HepG2 (cell line): ENCODE data around the gene POLR1C. TPM values are rescaled to one million over a fixed set of nuclear protein-coding genes. Genes with fewer than 3 reads are reported as not detected.

Experiments
- DNMT3B ChIP-seq: conservative IDR thresholded peaks from 2 replicates; pipeline ENCODE4 v1.6.1; 2016; ENCODE audit warnings: missing biosample characterization, control low read depth
- EP300 ChIP-seq, 3 experiments: sonication (generic) in 1 of 3; formaldehyde crosslinking in 1 of 3; IDR thresholded peaks; 2 replicates each; pipeline versions ENCODE4 v1.5.1 to v1.6.1; 2011 to 2020; ENCODE audit warnings: low read depth in 2 of 3, low read length in 2 of 3, borderline replicate concordance in 1 of 3, improper control_type of control experiment in 1 of 3, mild to moderate bottlenecking in 1 of 3, missing genetic modification reagents in 1 of 3, moderate library complexity in 1 of 3
- GMEB1 ChIP-seq: sonication (generic); formaldehyde crosslinking; IDR thresholded peaks from 2 replicates; pipeline ENCODE4 v1.5.1; 2020; ENCODE audit warnings: missing genetic modification reagents, mild to moderate bottlenecking, borderline replicate concordance
- HDAC2 ChIP-seq: sonication (generic); formaldehyde crosslinking; IDR thresholded peaks from 2 replicates; pipeline ENCODE4 v1.4.0; 2020; ENCODE audit warnings: missing genetic modification reagents
- HMG20A ChIP-seq: IDR thresholded peaks from 2 replicates; pipeline ENCODE4 v1.6.1; 2016; ENCODE audit warnings: borderline replicate concordance
- HOXA7 ChIP-seq: sonication (generic); formaldehyde crosslinking; IDR thresholded peaks from 2 replicates; pipeline ENCODE4 v1.8.1; 2022; ENCODE audit warnings: mild to moderate bottlenecking, missing genetic modification reagents, moderate library complexity
- KLF11 ChIP-seq: IDR thresholded peaks from 2 replicates; pipeline ENCODE4 v1.6.1; 2016; ENCODE audit warnings: missing compliant biosample characterization
- MBNL3 ChIP-seq: fragments of 250-450 bp; sonication (Bioruptor Pico); conservative IDR thresholded peaks from 2 replicates; pipeline ENCODE4 v1.8.0; 2022; ENCODE audit warnings: mild to moderate bottlenecking, inconsistent platforms
- MEIS1 ChIP-seq: sonication (generic); formaldehyde crosslinking; IDR thresholded peaks from 2 replicates; pipeline ENCODE4 v1.9.0; 2021; ENCODE audit warnings: mild to moderate bottlenecking, missing genetic modification reagents, moderate library complexity, borderline replicate concordance
- MLX ChIP-seq: IDR thresholded peaks from 2 replicates; pipeline ENCODE4 v1.6.1; 2016
- NR2F1 ChIP-seq, 2 experiments: fragments of 450-650 bp in 1 of 2; formaldehyde crosslinking in 1 of 2; IDR thresholded peaks; 2 replicates each; pipeline versions ENCODE4 v1.5.0 to v1.6.1; 2016 to 2020; ENCODE audit warnings: mild to moderate bottlenecking in 1 of 2, missing compliant biosample characterization in 1 of 2, missing genetic modification reagents in 1 of 2, moderate library complexity in 1 of 2
- PHF5A ChIP-seq: IDR thresholded peaks from one replicate; pipeline ENCODE4 v1.6.1; 2018; ENCODE audit warnings: low read depth, missing genetic modification reagents; ENCODE audit not compliant: unreplicated experiment
- SOX6 ChIP-seq, 2 experiments: fragments of 450-650 bp in 1 of 2; sonication (generic) in 1 of 2; formaldehyde crosslinking in 1 of 2; IDR thresholded peaks; 2 replicates each; pipeline versions ENCODE4 v1.4.0 to v1.6.1; 2017 to 2020; ENCODE audit warnings: antibody characterized with exemption in 1 of 2, mild to moderate bottlenecking in 1 of 2, missing genetic modification reagents in 1 of 2
- TEAD3 ChIP-seq: optimal IDR thresholded peaks from 2 replicates; pipeline ENCODE3; 2016; ENCODE audit warnings: borderline replicate concordance
- USF2 ChIP-seq, 2 experiments: sonication (generic) in 1 of 2; formaldehyde crosslinking in 1 of 2; IDR thresholded peaks; 2 replicates each; pipeline versions ENCODE4 v1.5.1 to v1.6.1; 2011 to 2020; ENCODE audit warnings: borderline replicate concordance in 1 of 2, low read depth in 1 of 2, low read length in 1 of 2, mild to moderate bottlenecking in 1 of 2, missing genetic modification reagents in 1 of 2, moderate library complexity in 1 of 2
- XBP1 ChIP-seq: sonication (generic); formaldehyde crosslinking; IDR thresholded peaks from 2 replicates; pipeline ENCODE4 v1.5.0; 2020; ENCODE audit warnings: missing genetic modification reagents
- ZNF598 ChIP-seq: sonication (generic); formaldehyde crosslinking; IDR thresholded peaks from 2 replicates; pipeline ENCODE4 v1.5.1; 2020; ENCODE audit warnings: mild to moderate bottlenecking, missing genetic modification reagents, borderline replicate concordance
- ZNF724P ChIP-seq: sonication (generic); formaldehyde crosslinking; IDR thresholded peaks from 2 replicates; pipeline ENCODE4 v1.8.0; 2022; ENCODE audit warnings: missing genetic modification reagents, borderline replicate concordance
- ZNF781 ChIP-seq: sonication (generic); formaldehyde crosslinking; IDR thresholded peaks from 2 replicates; pipeline ENCODE4 v1.5.1; 2020; ENCODE audit warnings: borderline replicate concordance, mild to moderate bottlenecking, missing genetic modification reagents; ENCODE audit errors: not compliant biosample characterization
- ZNF878 ChIP-seq: sonication (generic); formaldehyde crosslinking; IDR thresholded peaks from 2 replicates; pipeline ENCODE4 v1.8.1; 2023; ENCODE audit warnings: mild to moderate bottlenecking, missing genetic modification reagents, moderate library complexity
- ZSCAN31 ChIP-seq: sonication (generic); formaldehyde crosslinking; IDR thresholded peaks from 2 replicates; pipeline ENCODE4 v1.5.0; 2020; ENCODE audit warnings: low read depth, mild to moderate bottlenecking, missing genetic modification reagents
- polyA plus RNA-seq, 8 experiments: library from polyadenylated mRNA; depleted of rRNA in 3 of 8; stranded (reverse) in 7 of 8; unstranded in 1 of 8; fragments of >200 nt; fragmentation: Illumina TruSeq in 4 of 8; extraction: Trizol in 4 of 8; gene quantifications; 2 replicates each; pipeline versions ENCODE4 v1.2.1 to v1.2.3, GENCODE V29; 2011 to 2016; ENCODE audit warnings: low read depth in 4 of 8, missing spikeins in 1 of 8, mixed read lengths in 1 of 8; ENCODE audit not compliant: insufficient read depth in 1 of 8
- total RNA-seq, 5 experiments: library from RNA; depleted of rRNA; stranded (reverse); fragments of >200 nt; fragmentation: Illumina TruSeq; extraction: Trizol; gene quantifications; 2 replicates each; pipeline ENCODE4 v1.2.3, GENCODE V29; 2016; ENCODE audit warnings: low read depth in 1 of 5
- TF ChIP-seq, protein P1 (sequence below): sonication (generic); formaldehyde crosslinking; IDR thresholded peaks from 2 replicates; pipeline ENCODE4 v1.5.1; 2020; ENCODE audit warnings: missing genetic modification reagents, mild to moderate bottlenecking, borderline replicate concordance

The POLR1C gene
- total and polyA plus RNA-seq, 2 of the 13 experiments (the other 11 are each of a cell fraction or from before 2014, with no cell fraction given), result 62.6 to 72.2 TPM

DNA sequence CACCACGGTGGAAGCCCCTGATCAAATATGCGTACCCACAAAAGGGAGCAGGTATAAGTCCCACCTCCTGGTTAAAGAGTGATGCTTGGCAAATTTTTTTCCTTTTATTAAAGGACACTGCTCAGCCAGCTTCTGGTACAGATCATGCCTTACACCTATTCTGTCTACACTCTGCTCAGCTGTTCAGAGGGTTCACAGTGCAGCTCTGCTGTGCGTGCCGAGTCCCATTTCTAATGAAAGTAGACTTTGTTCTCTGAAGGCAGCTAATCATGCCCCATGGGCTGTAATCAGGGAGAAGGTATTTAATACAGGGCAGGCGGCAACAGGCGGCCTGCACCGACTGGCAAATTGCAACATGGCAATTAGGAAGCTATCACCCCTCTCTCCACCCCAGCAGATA lies 23.1 kb upstream of the POLR1C start (continued):
- TF ChIP-seq USF2 (IDR thresholded peaks at IDR 0.05; ENCODE audit: low read depth, low read length) (no peak), USF2 (CRISPR knock-in tag; IDR thresholded peaks at IDR 0.05; ENCODE audit: borderline replicate concordance) (no peak), XBP1 (no peak), GMEB1 (no peak), HMG20A (0 out of 2 replicates have a peak, but pooled peaks have one; percentile 29), MBNL3 (CRISPR knock-in tag) (no peak), MLX (CRISPR knock-in tag) (peak; percentile 72; the same call in 1 of the 2 replicates), HOXA7 (CRISPR knock-in tag) (no peak), MEIS1 (no peak), HDAC2 (CRISPR knock-in tag) (peak; percentile 63), EP300 (IDR thresholded peaks at IDR 0.05; ENCODE audit: low read depth in 2 of 2, low read length in 2 of 2) (peak in 1 of 2 experiments; percentile 49; a peak in 1 of 4 replicates), EP300 (CRISPR knock-in tag; IDR thresholded peaks at IDR 0.05; ENCODE audit: borderline replicate concordance) (no peak), NR2F1 (CRISPR knock-in tag; IDR thresholded peaks at IDR 0.05) (peak in 1 of 2 experiments; percentile 29; a peak in 1 of 4 replicates), KLF11 (CRISPR knock-in tag) (no peak), ZNF598 (peak; percentile 51; the same call in 1 of the 2 replicates), TEAD3 (peak; percentile 88), SOX6 (IDR thresholded peaks at IDR 0.05) (no peak), SOX6 (CRISPR knock-in tag; IDR thresholded peaks at IDR 0.05) (peak; percentile 35; the same call in 1 of the 2 replicates), ZNF878 (CRISPR knock-in tag) (0 out of 2 replicates have a peak, but pooled peaks have one; percentile 37), PHF5A (peak; percentile 69), ZSCAN31 (CRISPR knock-in tag) (peak; percentile 54; the same call in 1 of the 2 replicates), ZNF781 (CRISPR knock-in tag) (peak; percentile 72), ZNF724P (CRISPR knock-in tag) (no peak), DNMT3B (CRISPR knock-in tag) (no peak)
- TF ChIP-seq, protein P1, sequence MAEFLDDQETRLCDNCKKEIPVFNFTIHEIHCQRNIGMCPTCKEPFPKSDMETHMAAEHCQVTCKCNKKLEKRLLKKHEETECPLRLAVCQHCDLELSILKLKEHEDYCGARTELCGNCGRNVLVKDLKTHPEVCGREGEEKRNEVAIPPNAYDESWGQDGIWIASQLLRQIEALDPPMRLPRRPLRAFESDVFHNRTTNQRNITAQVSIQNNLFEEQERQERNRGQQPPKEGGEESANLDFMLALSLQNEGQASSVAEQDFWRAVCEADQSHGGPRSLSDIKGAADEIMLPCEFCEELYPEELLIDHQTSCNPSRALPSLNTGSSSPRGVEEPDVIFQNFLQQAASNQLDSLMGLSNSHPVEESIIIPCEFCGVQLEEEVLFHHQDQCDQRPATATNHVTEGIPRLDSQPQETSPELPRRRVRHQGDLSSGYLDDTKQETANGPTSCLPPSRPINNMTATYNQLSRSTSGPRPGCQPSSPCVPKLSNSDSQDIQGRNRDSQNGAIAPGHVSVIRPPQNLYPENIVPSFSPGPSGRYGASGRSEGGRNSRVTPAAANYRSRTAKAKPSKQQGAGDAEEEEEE, result no peak
